Activated CD4-positive, alpha-beta memory T cell treated with anti-CD3 and anti-CD28 coated beads for 36 hours (primary cell): ENCODE data around the gene TRABD2B. TPM values are rescaled to one million over a fixed set of nuclear protein-coding genes. Genes with fewer than 3 reads are reported as not detected.

Experiments
- CTCF ChIA-PET: fragments of 350-600 bp; sonication (Branson Sonifier 250); formaldehyde crosslinking; loops from one replicate; lab custom pipeline; 2021; ENCODE audit warnings: antibody characterized with exemption, inconsistent platforms; lab: Charles Lee
- POLR2A ChIA-PET: fragments of 350-600 bp; sonication (Branson Sonifier 250); formaldehyde crosslinking; loops from one replicate; lab custom pipeline; 2021; ENCODE audit warnings: antibody characterized with exemption; lab: Charles Lee
- DNase-seq: peaks from one replicate; pipeline ENCODE4 v3.0.0-alpha.2; 2020
- H3K27ac Mint-ChIP-seq: one replicate; pipeline ENCODE4 v1.8.0; 2021; ENCODE audit warnings: mixed read lengths
- H3K27me3 Mint-ChIP-seq: one replicate; pipeline ENCODE4 v1.8.0; 2021; ENCODE audit warnings: mixed read lengths
- H3K36me3 Mint-ChIP-seq: one replicate; pipeline ENCODE4 v1.8.0; 2021; ENCODE audit warnings: mixed read lengths
- H3K4me1 Mint-ChIP-seq: one replicate; pipeline ENCODE4 v1.8.0; 2021; ENCODE audit warnings: low read depth, mixed read lengths
- H3K4me3 Mint-ChIP-seq: one replicate; pipeline ENCODE4 v1.8.0; 2021; ENCODE audit warnings: mild to moderate bottlenecking, mixed read lengths
- H3K9me3 Mint-ChIP-seq: one replicate; pipeline ENCODE4 v1.8.0; 2021; ENCODE audit warnings: mixed read lengths
- intact Hi-C: fragments of 100-400 bp; cut with micrococcal nuclease; formaldehyde crosslinking; loops from one replicate; pipeline ENCODE4 v1.15.1; 2023
- total RNA-seq, 2 experiments: library from RNA; stranded (reverse); gene quantifications; one replicate each; pipeline ENCODE4 v1.2.3, GENCODE V29; 2021

The TRABD2B gene
- total RNA-seq, 2 experiments from 2014 or later = not detected

DNA sequence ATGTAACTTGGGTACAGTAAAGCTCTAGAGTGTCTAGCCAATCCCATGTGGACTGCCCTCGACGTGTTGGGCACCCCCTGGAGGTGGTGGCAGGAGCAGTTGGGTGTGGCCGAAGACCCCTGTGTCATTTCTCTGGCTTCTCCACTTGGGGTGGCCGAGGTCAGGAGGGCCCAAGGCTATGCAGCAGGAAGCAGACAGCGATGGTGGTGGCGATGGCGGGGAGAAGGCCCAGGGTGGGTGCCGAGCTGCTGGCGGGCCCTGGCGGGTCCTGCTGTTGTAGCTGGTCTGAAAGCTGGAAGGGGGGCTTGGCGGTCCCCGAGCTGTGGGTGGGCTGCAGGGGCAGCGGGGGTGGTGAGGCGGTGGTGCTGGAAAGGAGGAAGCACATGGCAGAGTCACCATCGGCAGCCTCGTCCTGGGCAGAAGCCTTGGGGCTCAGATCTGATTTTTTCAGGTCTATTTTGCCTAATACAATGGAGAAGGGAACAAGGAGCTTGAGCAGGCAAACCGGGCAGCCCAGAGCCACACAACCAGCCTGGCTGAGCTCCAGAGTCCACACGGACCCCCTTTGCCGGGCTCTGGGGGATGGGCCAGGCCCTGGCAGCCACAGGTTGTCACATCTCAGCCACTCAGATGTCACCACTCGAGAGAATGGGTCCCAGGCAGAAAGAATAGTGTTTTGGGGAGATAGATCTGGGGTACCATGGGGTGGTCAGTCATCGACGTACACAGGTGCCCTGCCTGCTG lies 231.3 kb downstream of the TRABD2B start:
- POLR2A ChIA-PET = no interaction called here
- Mint-ChIP-seq H3K9me3 (no peaks in the 10 kb centered on the region), H3K4me3 (no peak overlapping the region), H3K36me3 (no peaks in the 10 kb centered on the region), H3K4me1 (no peaks in the 10 kb centered on the region), H3K27me3 (peaks cover 4% of the 10 kb centered on the region), H3K27ac (no peak overlapping the region)
- no peak for DNase-seq
- intact Hi-C loops = no loop called here
- CTCF ChIA-PET = interaction anchor here (2.8 kb wide), 1 partner anchor 10 kb away, joined by 10 read pairs; no protein-coding TSS in a partner anchor

DNA sequence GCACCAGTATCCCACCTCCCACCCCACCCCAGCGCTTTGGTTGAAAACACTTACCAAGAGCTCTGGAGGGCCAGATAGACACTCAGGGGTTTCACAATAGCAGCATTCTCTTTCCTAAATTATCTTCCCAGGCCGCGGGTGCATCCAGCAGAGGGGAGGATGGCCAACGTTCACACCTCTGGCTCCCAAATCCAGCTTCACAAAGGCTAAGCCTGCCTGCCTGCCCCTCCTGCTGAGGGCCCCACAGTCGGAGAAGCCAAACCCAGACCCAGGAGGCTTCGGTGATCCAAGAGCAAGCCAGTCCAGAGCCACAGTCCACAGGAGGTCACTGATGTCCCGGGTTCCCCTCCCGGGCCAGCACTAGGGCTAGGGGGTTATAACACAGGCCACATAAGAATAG lies 231.9 kb downstream of the TRABD2B start:
- H3K4me1 Mint-ChIP-seq = no peaks in the 10 kb centered on the region
- intact Hi-C loops = no loop called here

DNA sequence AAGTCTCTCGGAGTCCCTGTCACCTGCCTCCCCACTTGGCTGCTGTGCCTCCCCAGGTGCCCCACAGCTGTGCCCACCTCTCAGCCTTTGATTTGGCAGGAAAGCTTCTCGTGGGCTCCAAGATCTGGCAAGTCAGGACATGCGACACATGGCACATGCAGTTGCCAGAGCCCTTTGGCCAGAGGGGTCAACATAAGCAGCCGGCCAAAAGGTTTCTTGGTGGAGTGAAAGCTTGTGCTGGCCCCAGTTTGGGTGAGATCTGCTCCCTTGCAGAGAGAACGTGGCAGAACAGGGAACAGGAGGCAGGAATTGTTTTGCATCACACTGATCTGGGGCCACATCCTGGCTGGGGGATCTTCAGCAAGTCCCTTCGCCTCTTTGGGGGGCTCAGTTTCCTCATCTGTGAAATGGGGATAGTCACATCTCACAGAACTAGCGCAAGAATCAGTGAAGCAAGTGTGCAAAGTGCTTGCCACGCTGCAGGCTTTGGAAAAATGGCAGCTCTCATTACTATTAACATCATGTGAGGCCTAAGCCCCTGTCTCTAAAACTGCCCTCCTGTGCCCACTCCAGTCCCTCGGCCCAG lies 232.6 kb downstream of the TRABD2B start:
- ChIA-PET POLR2A (no interaction called here), CTCF (interaction anchor here (2.8 kb wide), 1 partner anchor 9 kb away, joined by 10 read pairs; no protein-coding TSS in a partner anchor)
- Mint-ChIP-seq H3K9me3 (no peaks in the 10 kb centered on the region), H3K27me3 (peaks cover 4% of the 10 kb centered on the region), H3K4me1 (no peaks in the 10 kb centered on the region), H3K4me3 (no peak overlapping the region), H3K36me3 (no peaks in the 10 kb centered on the region), H3K27ac (no peak overlapping the region)
- intact Hi-C loops = no loop called here
- DNase-seq = no peak

More for the DNA sequence above, 231.9 kb downstream of the TRABD2B start:
- Mint-ChIP-seq H3K9me3 (no peaks in the 10 kb centered on the region), H3K27me3 (peaks cover 4% of the 10 kb centered on the region), H3K4me3 (no peak overlapping the region), H3K27ac (no peak overlapping the region), H3K36me3 (no peaks in the 10 kb centered on the region)
- no peak for DNase-seq
- ChIA-PET CTCF (interaction anchor here (2.8 kb wide), 1 partner anchor 10 kb away, joined by 10 read pairs; no protein-coding TSS in a partner anchor), POLR2A (no interaction called here)

DNA sequence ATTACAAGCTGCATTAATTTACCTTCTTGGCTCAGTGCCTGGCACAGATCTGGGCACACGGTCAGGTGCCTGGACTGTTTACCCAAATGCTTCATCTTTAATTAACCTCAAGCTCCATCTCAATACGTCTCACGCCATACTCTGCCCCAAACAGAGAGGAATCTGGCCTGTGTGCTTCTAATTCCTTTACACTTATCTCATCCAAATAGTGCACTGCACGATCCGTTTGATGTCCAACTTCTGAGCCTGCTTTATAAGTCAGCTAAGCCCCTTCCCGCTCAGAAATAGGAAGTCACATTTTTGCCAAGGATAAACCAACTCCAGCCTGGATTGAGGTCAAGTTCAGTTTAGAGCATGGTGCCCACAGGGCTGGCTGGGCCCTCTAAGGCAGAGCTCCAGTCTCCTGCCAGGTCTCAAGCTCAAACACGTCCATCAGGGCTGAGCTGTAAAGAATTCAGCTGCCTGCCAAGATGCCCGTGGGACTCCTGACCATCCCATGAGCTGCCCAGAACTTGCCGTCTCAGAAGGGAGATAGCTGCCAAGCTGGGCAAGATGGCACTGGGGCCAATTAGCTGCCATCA lies 233.5 kb downstream of the TRABD2B start:
- H3K27me3 Mint-ChIP-seq = peaks cover 4% of the 10 kb centered on the region
- intact Hi-C loops = no loop called here
- no peaks in the 10 kb centered on the region for H3K9me3 Mint-ChIP-seq
- H3K27ac Mint-ChIP-seq = no peak overlapping the region
- no peak overlapping the region for H3K4me3 Mint-ChIP-seq
- no peaks in the 10 kb centered on the region for H3K4me1 Mint-ChIP-seq
- POLR2A ChIA-PET = no interaction called here
- no peak for DNase-seq
- CTCF ChIA-PET = interaction anchor here (2.8 kb wide), 1 partner anchor 8 kb away, joined by 10 read pairs; no protein-coding TSS in a partner anchor
- H3K36me3 Mint-ChIP-seq = no peaks in the 10 kb centered on the region

DNA sequence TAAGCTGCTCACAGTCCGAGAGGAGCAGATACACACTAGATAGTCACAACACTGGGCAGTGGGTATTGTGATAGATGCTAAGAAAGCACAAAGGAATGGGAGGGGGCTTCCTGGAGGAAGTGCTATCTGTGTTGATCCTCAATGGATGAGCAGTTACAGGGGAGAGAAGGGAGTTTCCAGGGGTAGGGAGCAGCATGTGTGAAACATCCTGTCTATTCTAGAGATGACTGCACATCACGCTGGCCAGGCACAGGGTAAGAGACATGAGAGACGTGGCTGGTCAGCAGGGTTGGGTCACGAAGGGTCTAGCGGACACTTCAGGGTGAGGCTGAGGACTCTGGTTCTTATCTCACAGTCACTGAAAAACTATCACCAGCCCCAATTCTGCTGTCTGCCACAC lies 235.2 kb downstream of the TRABD2B start:
- DNase-seq = no peak
- Mint-ChIP-seq H3K27ac (no peak overlapping the region), H3K9me3 (no peaks in the 10 kb centered on the region), H3K4me1 (no peaks in the 10 kb centered on the region), H3K4me3 (no peak overlapping the region), H3K27me3 (peaks cover 7% of the 10 kb centered on the region), H3K36me3 (no peaks in the 10 kb centered on the region)
- ChIA-PET POLR2A (no interaction called here), CTCF (no interaction called here)
- intact Hi-C loops = no loop called here

DNA sequence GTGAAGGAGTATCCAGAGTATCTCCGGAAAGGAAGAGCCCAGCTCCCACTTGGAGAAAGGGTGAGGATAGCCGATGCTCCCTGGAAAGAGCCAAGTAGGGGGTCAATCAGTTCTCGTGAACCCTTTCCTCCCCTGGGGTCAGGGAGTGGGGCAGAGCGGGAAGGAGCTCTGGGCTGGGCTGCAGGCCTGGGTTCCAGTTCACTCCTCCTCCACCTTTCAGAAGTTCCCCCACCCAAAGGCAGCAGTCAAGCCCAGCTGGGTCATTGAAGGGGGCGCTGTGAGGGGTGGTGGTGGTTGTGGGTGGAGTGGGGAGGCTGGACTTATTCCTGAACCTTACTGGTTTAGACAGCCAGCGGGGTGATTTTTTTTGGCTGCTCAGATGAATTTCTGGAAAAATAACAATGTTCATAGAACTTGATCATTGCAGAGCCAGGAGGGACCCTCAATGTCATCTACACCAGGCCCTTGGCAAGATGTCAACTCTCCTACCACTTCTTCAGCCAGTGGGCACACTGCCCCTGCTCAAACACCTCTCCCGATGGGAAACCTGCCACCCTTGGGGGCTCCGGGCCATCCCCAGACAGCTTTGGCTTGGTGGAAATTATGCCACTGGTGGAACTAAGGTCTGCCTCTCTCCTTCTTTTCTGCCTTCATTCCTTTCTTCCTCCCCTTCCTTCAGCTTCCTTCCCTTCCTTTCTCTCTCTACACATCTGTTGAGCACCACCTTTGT lies 235.8 kb downstream of the TRABD2B start:
- Mint-ChIP-seq H3K27me3 (peaks cover 11% of the 10 kb centered on the region), H3K9me3 (no peaks in the 10 kb centered on the region), H3K36me3 (no peaks in the 10 kb centered on the region), H3K4me3 (no peak overlapping the region), H3K27ac (no peak overlapping the region), H3K4me1 (no peaks in the 10 kb centered on the region)
- ChIA-PET POLR2A (no interaction called here), CTCF (no interaction called here)
- intact Hi-C loops = no loop called here
- no peak for DNase-seq

DNA sequence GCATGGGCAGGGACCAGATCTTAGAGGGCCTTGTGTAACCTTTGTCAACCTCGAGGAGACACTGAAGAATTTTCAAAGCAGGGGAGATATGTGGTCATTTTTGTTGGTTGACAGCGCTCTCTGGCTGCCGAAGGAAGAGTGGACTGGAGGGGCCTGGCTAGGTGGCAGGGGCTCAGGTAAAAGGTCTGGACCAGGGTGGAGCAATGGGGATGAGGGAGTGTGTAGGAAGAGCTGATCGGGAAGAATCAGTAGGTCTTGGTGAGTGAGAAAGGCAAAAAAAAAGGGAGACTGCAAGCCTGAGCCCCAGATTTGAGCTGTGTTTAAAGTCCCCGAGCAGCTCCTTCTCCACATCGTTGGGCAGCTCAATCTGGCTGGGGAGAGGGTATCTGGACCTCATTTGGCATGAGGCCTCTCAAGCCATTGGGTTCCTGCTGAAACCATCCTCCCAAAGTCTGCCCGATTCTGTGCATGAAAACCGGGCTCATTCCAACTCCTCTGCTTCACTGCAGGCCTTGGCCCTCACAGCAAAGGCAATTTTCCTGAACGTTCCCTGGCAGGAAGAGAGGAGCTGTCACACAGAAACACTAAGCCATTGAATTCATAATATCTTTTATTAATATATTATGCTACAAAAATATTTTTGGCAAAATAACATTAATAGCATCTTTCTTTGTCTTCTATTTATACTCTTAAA lies 237.1 kb downstream of the TRABD2B start:
- no peaks in the 10 kb centered on the region for H3K4me1 Mint-ChIP-seq
- no peaks in the 10 kb centered on the region for H3K9me3 Mint-ChIP-seq
- intact Hi-C loops = no loop called here
- POLR2A ChIA-PET = no interaction called here
- H3K27me3 Mint-ChIP-seq = peaks cover 11% of the 10 kb centered on the region
- no peak overlapping the region for H3K27ac Mint-ChIP-seq
- no peaks in the 10 kb centered on the region for H3K36me3 Mint-ChIP-seq
- CTCF ChIA-PET = no interaction called here
- no peak for DNase-seq
- H3K4me3 Mint-ChIP-seq = no peak overlapping the region

DNA sequence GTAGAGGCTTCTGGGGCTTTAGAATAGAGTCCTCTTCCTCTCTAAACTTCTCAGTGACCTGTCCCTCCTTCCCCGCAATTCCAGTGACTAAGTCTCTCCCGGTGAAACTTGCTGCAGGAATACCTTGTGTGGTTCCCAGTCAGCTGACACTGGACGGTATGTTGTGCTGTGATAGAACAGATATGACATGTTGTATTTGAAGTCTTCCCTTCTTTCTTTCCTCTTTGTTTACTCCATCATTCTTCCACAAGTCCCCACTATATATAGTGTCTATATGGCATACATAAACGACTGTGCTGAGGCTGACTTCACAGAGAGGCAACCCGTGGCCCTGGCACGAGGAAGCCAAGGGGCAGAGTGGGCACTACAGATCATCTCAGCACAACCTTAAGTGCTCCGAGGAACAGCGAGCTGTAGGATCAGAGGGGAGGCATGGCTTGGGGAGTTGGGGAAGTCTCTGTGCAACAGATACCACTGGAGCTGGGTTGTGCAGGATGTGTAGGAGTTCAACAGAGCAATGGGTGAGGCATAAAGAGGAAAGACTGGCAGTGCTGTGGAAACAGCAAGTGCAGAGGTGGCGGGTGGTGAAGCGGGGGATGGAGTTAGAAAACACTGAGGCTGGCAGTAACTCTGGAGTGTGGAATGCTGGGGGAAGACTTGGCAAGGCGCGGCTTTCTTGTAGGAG lies 237.8 kb downstream of the TRABD2B start:
- no peak for DNase-seq
- no peak overlapping the region for H3K4me3 Mint-ChIP-seq
- ChIA-PET POLR2A (no interaction called here), CTCF (interaction anchor here (1.0 kb wide), 1 partner anchor 33 kb away, joined by 4 read pairs; no protein-coding TSS in a partner anchor)
- H3K9me3 Mint-ChIP-seq = no peaks in the 10 kb centered on the region
- no peaks in the 10 kb centered on the region for H3K4me1 Mint-ChIP-seq
- peaks cover 11% of the 10 kb centered on the region for H3K27me3 Mint-ChIP-seq
- intact Hi-C loops = no loop called here
- H3K36me3 Mint-ChIP-seq = no peaks in the 10 kb centered on the region
- H3K27ac Mint-ChIP-seq = no peak overlapping the region

DNA sequence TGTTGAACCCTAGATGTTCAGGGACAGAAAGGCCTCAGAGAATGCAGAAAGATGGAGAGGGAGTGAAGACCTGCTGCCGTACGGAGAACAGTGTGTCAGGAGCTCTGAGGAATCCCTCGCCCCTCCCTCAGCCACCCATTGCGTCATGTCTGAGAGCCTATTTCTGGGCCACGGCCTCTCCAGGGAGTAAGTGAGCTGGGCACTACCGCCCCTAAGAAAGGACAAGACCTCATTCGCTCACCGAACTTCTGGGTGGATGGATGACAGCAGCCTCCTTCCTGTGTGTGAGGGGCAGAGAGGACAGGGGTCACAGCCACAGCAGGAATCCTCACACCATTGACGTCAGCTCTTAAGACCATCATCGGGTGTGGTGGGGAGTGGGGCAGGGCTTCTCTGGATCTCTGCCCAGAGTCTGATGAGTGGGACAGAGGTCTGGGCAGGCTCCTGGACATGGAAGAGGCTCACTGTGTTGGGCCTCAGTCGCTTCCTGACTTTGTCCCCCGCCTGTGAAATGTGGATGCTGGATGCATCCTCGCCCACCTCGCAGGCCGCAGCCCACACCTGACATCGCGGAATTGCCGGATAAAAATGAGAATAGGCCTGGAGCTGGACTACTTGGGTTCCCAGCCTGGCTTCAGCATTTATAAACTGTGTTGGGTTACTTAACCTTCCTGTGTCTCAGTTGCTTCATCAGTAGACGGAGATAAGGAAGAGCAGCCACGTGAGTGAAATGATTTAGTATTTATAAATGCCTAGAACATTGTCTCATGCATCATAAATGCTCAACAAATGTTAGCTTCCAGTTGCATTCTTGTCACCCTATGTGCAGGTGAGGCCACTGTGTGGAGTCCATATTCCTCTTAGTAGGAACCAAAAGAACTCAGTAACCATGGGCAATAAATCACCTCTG lies 238.6 kb downstream of the TRABD2B start:
- Mint-ChIP-seq H3K4me3 (no peak overlapping the region), H3K4me1 (no peaks in the 10 kb centered on the region), H3K27ac (no peak overlapping the region), H3K27me3 (peaks cover 13% of the 10 kb centered on the region), H3K9me3 (no peaks in the 10 kb centered on the region), H3K36me3 (no peaks in the 10 kb centered on the region)
- POLR2A ChIA-PET = no interaction called here
- no peak for DNase-seq
- CTCF ChIA-PET = interaction anchor here (1.0 kb wide), 1 partner anchor 33 kb away, joined by 4 read pairs; no protein-coding TSS in a partner anchor
- intact Hi-C loops = no loop called here

DNA sequence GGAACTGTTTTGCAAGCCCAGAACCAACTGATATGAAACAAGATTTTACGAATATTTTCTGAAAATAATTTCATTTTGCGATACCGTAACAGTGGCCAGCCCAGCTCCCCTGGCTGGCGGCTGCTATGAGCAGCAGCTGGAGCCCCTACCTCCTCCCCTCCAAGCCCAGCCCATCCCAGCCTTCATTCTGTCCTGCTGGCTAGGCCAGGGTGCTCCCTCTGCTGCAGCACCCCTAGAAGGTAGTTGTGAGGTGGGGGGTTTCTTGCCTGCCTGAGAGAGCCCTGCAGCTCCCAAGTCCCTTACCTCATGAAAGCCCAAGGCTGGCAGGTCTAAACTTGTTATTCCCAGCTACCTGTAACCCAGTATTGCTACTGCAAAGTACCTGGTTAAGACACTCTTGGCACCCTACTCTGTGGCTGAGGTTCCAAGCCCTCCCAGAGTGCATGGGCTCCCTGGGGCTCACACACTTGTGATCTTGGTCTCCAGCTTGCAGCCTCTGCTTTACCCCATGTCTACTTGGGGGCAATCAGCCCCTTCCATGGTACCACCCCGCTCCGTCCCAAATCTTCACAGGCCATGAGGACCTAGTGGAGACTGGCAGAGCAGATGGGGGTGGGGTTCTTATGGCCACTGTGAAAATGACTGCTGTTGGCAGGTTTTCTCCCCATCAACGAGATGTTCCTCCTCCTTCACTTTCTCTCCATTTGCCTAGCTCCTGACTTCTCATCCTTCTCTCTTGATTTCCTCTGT lies 239.8 kb downstream of the TRABD2B start:
- intact Hi-C loops = no loop called here
- Mint-ChIP-seq H3K4me1 (no peaks in the 10 kb centered on the region), H3K36me3 (no peaks in the 10 kb centered on the region), H3K27ac (no peak overlapping the region), H3K27me3 (peaks cover 13% of the 10 kb centered on the region), H3K9me3 (no peaks in the 10 kb centered on the region), H3K4me3 (no peak overlapping the region)
- ChIA-PET CTCF (no interaction called here), POLR2A (no interaction called here)
- DNase-seq = no peak
